Ishikawa (cell line): ENCODE measurements around the gene AK9.

ENCODE experiments used
- CEBPB ChIP-seq: IDR thresholded peaks from 2 replicates; pipeline ENCODE4 v1.6.1; 2012
- CREB1 ChIP-seq: IDR thresholded peaks from 2 replicates; pipeline ENCODE4 v1.6.1; 2012; ENCODE audit warnings: low read depth
- EGR1 ChIP-seq: IDR thresholded peaks from 2 replicates; pipeline ENCODE4 v1.6.1; 2012
- EP300 ChIP-seq: IDR thresholded peaks from 2 replicates; pipeline ENCODE4 v1.6.1; 2012; ENCODE audit warnings: borderline replicate concordance
- FOXM1 ChIP-seq: IDR thresholded peaks from 2 replicates; pipeline ENCODE4 v1.6.1; 2012; ENCODE audit warnings: low read depth, borderline replicate concordance
- NFIC ChIP-seq: IDR thresholded peaks from 2 replicates; pipeline ENCODE4 v1.6.1; 2012
- RAD21 ChIP-seq: IDR thresholded peaks from 2 replicates; pipeline ENCODE4 v1.6.1; 2012; ENCODE audit warnings: low read depth
- TAF1 ChIP-seq: IDR thresholded peaks from 2 replicates; pipeline ENCODE4 v1.6.1; 2012; ENCODE audit warnings: low read depth, mild to moderate bottlenecking
- TCF12 ChIP-seq: IDR thresholded peaks from 2 replicates; pipeline ENCODE4 v1.6.1; 2012; ENCODE audit warnings: low read depth
- TEAD4 ChIP-seq: IDR thresholded peaks from 2 replicates; pipeline ENCODE4 v1.6.1; 2012
- YY1 ChIP-seq: IDR thresholded peaks from 2 replicates; pipeline ENCODE4 v1.6.1; 2012; ENCODE audit warnings: low read depth
- ZBTB7A ChIP-seq: IDR thresholded peaks from 2 replicates; pipeline ENCODE4 v1.6.1; 2012; ENCODE audit warnings: low read depth
- TF ChIP-seq, protein P1 (sequence below): IDR thresholded peaks from 2 replicates; pipeline ENCODE4 v1.6.1; 2012
- TF ChIP-seq, protein P2 (sequence below): IDR thresholded peaks from 2 replicates; pipeline ENCODE4 v1.6.1; 2012; ENCODE audit warnings: low read depth, mild to moderate bottlenecking
- TF ChIP-seq, protein P3 (sequence below): IDR thresholded peaks from 2 replicates; pipeline ENCODE4 v1.6.1; 2012

Gene AK9

DNA sequence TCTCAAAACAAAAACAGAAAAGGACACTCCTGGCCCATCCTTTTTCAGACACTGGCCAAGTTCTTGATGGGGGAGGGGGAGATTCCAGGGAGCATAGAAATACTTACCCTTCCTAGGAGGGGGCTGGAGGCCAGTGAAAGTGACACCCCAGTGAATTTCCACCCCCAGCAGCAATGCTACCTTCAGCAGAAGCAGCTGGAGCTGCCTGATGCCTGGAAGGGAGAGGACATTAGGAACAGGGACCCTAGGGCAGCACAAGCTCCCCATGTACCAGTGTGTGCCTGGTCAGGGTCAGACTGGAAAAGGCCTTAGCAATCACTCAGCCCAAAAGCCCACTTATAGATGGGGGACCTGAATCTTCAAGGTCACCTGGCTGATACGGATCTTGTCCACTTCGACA lies 237.8 kb downstream of the AK9 start:
- TF ChIP-seq, protein P1, sequence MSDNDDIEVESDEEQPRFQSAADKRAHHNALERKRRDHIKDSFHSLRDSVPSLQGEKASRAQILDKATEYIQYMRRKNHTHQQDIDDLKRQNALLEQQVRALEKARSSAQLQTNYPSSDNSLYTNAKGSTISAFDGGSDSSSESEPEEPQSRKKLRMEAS, result no peak
- TF ChIP-seq RAD21 (no peak), CEBPB (no peak), TEAD4 (no peak), YY1 (no peak), CREB1 (no peak)

DNA sequence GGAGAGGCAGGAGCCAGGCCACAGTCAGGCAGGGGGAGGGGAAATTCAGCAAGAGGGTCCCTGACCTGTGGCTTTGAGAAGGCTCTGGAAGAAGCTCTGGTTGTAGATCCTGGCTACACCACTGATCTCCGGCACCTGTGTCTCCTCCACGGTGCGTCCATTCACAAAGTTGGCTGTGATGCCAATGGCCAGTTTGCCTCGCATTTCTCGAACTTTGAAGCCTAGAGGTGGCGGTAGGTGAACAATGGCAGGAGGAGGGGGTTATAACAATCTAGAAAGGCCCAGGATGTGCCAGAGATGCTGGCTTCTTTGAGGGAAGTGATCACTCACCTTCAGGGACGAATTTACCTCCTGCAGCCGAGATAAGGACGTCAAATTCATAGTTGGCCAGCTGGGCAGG lies 238.8 kb downstream of the AK9 start:
- TF ChIP-seq YY1, result no peak
- TF ChIP-seq EGR1, result no peak
- no peak for TF ChIP-seq EP300
- no peak for TF ChIP-seq CREB1
- TF ChIP-seq, protein P1, result no peak
- TF ChIP-seq, protein P2, sequence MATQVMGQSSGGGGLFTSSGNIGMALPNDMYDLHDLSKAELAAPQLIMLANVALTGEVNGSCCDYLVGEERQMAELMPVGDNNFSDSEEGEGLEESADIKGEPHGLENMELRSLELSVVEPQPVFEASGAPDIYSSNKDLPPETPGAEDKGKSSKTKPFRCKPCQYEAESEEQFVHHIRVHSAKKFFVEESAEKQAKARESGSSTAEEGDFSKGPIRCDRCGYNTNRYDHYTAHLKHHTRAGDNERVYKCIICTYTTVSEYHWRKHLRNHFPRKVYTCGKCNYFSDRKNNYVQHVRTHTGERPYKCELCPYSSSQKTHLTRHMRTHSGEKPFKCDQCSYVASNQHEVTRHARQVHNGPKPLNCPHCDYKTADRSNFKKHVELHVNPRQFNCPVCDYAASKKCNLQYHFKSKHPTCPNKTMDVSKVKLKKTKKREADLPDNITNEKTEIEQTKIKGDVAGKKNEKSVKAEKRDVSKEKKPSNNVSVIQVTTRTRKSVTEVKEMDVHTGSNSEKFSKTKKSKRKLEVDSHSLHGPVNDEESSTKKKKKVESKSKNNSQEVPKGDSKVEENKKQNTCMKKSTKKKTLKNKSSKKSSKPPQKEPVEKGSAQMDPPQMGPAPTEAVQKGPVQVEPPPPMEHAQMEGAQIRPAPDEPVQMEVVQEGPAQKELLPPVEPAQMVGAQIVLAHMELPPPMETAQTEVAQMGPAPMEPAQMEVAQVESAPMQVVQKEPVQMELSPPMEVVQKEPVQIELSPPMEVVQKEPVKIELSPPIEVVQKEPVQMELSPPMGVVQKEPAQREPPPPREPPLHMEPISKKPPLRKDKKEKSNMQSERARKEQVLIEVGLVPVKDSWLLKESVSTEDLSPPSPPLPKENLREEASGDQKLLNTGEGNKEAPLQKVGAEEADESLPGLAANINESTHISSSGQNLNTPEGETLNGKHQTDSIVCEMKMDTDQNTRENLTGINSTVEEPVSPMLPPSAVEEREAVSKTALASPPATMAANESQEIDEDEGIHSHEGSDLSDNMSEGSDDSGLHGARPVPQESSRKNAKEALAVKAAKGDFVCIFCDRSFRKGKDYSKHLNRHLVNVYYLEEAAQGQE, result no peak
- TF ChIP-seq TAF1, result no peak
- TF ChIP-seq, protein P3, sequence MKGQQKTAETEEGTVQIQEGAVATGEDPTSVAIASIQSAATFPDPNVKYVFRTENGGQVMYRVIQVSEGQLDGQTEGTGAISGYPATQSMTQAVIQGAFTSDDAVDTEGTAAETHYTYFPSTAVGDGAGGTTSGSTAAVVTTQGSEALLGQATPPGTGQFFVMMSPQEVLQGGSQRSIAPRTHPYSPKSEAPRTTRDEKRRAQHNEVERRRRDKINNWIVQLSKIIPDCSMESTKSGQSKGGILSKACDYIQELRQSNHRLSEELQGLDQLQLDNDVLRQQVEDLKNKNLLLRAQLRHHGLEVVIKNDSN, result no peak
- TF ChIP-seq NFIC, result no peak
- no peak for TF ChIP-seq FOXM1
- no peak for TF ChIP-seq RAD21
- TF ChIP-seq CEBPB, result no peak
- no peak for TF ChIP-seq TCF12
- TF ChIP-seq TEAD4, result no peak
- no peak for TF ChIP-seq ZBTB7A

DNA sequence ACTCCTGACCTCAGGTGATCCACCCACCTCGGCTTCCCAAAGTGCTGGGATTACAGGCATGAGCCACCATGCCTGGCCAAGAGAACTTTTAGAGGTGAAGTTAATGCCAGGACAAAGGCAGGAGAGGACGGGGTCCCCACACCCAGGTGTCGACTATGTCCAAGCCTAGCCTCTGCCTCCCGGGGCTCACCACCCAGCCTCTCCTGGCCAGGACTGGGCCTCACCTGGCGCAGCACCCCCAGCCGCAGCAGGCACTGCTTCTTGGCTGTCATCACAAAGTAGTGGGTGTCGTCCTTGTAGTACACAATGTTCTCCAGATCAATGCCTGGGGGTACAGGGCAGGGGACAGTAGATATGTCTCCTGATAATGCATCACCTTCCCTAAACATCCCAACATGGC lies 239.6 kb downstream of the AK9 start:
- TF ChIP-seq TEAD4 (no peak), EP300 (no peak), ZBTB7A (no peak), FOXM1 (no peak), CEBPB (no peak), TAF1 (no peak), CREB1 (no peak), YY1 (no peak), RAD21 (no peak), NFIC (no peak), TCF12 (no peak), EGR1 (no peak)
- TF ChIP-seq, protein P2, result no peak
- TF ChIP-seq, protein P3, result no peak
- TF ChIP-seq, protein P1, result no peak

DNA sequence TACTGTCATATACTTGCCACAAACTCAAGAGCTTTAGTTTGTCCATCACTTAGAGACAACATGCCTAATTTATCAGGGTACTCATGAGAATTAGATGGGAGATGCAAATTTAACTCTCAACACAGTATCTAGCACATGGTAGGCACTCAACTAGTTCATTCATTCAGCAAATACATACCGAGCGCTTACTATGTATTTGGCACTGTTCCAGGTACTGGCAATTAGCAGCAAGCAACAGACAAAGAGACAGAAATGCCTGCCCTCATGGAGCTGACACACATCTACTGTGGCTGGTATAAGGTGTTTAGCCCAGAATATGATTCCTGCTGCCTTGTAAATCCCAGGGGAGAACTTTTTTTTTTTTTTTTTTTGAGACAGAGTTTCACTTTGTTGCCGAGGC lies 240.2 kb downstream of the AK9 start:
- TF ChIP-seq, protein P1, result no peak
- TF ChIP-seq NFIC, result peak; percentile 62
- no peak for TF ChIP-seq TEAD4

DNA sequence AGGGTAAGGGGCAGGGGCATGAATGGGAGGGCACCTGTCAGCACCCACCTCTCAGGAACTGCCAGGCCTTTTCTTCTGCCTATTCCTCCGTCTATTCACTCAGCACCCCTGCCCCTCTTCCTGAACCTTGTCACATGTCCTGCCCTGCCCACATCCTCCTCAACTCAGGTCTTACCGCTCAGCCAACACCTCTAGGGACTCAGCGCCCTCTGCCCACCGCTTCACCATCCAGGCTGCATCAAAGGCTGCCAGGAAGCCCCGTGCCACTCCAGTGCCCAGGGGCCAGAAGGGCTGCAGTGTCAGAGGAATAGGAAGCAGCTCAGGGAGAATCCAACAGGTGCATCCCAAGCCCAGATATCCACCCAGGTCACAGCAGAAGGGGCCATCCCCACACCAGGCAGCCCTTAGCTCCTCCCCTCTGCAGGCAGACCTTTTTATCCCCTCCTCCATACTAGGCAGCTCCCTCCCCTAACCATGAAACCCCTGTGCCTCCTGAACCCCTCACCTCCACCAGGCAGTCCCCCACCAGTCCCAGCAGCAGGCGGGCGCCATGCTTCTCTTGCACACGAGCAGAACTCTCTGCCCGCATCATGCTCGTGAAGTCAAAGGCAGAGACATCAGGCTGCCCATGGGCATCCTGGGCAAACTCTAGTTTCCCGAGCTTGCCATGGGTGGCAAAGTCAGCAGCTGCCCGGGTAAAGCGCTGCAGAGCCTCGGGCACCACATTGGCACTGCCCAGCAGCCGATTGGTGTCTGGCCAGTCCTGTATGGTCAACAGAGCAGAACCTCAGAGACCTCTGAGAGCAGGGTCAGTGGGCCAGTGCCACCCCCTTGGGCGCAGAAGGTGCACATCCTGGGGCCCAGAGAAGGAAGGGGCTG lies 241.0 kb downstream of the AK9 start:
- TF ChIP-seq EP300, result no peak
- no peak for TF ChIP-seq TCF12
- no peak for TF ChIP-seq CREB1
- TF ChIP-seq NFIC, result no peak
- TF ChIP-seq FOXM1, result no peak
